CD4-positive, alpha-beta T cell treated with Interleukin-21 for 1 hour (primary cell): Measurements from ENCODE around the gene DGAT2.

Experiments
- DNase-seq: peaks from one replicate; pipeline ENCODE4 v3.0.0-alpha.2; 2020

Gene DGAT2

GRCh38 chr11:75757651-75758050, 10.9 kb upstream of the DGAT2 start:
- no peak for DNase-seq

- no peak for DNase-seq
Observed at GRCh38 chr11:75759832-75760231, 8.7 kb upstream of the DGAT2 start.

GRCh38 chr11:75760243-75760642, 8.3 kb upstream of the DGAT2 start:
- no peak for DNase-seq

GRCh38 chr11:75760710-75761493, 7.7 kb upstream of the DGAT2 start:
- DNase-seq = no peak

GRCh38 chr11:75762158-75762557, 6.4 kb upstream of the DGAT2 start:
- DNase-seq = no peak

- DNase-seq = no peak
Observed at GRCh38 chr11:75762885-75763284, 5.7 kb upstream of the DGAT2 start.

- no peak for DNase-seq
Observed at GRCh38 chr11:75763846-75764245, 4.7 kb upstream of the DGAT2 start.

GRCh38 chr11:75765116-75765515, 3.5 kb upstream of the DGAT2 start:
- no peak for DNase-seq

GRCh38 chr11:75766443-75767227, 1.9 kb upstream of the DGAT2 start:
- no peak for DNase-seq

GRCh38 chr11:75767228-75767572, 1.4 kb upstream of the DGAT2 start:
- DNase-seq = no peak

GRCh38 chr11:75767793-75768111, 826 bp upstream of the DGAT2 start:
- no peak for DNase-seq

GRCh38 chr11:75768909-75769771, 562 bp downstream of the DGAT2 start:
- DNase-seq = no peak

- no peak for DNase-seq
Observed at GRCh38 chr11:75770102-75770501, 1.5 kb downstream of the DGAT2 start.

- no peak for DNase-seq
Observed at GRCh38 chr11:75771646-75772410, 3.2 kb downstream of the DGAT2 start.

GRCh38 chr11:75773595-75774353, 5.2 kb downstream of the DGAT2 start:
- no peak for DNase-seq

- DNase-seq = no peak
Observed at GRCh38 chr11:75775056-75775455, 6.5 kb downstream of the DGAT2 start.

- DNase-seq = no peak
Observed at GRCh38 chr11:75776546-75776945, 8.0 kb downstream of the DGAT2 start.

- DNase-seq = no peak
Observed at GRCh38 chr11:75777461-75778110, 9.0 kb downstream of the DGAT2 start.

GRCh38 chr11:75778962-75779361, 10.4 kb downstream of the DGAT2 start:
- DNase-seq = no peak

- DNase-seq = no peak
Observed at GRCh38 chr11:75779960-75780359, 11.4 kb downstream of the DGAT2 start.

GRCh38 chr11:75780888-75781287, 12.3 kb downstream of the DGAT2 start:
- no peak for DNase-seq

GRCh38 chr11:75781296-75781695, 12.7 kb downstream of the DGAT2 start:
- no peak for DNase-seq
